Natural killer cell (primary cell): ENCODE measurements around the gene APC2. TPM values are rescaled to one million over a fixed set of nuclear protein-coding genes. Genes with fewer than 3 reads are reported as not detected.

Experiments used
- ATAC-seq, 3 donors: fragments of 150-1000 bp in 2 of 3; fragments of 200-7000 bp in 1 of 3; cut with Tn5 transposase; 1 replicate in 1 of 3; 2 replicates in 2 of 3; pipeline ENCODE4 v1.10.0; 2021; ENCODE audit warnings: mild to moderate bottlenecking in 2 of 3, moderate library complexity in 2 of 3
- DNase-seq, 2 donors: peaks; one replicate each; pipeline versions ENCODE4 v3.0.0 to v3.0.0-alpha.2; 2013 to 2021; ENCODE audit warnings: mixed read lengths in 1 of 2
- H3K27ac ChIP-seq: one replicate; pipeline ENCODE4 v1.5.1; 2013; ENCODE audit warnings: mild to moderate bottlenecking, low read length
- H3K27me3 ChIP-seq: one replicate; pipeline ENCODE4 v1.6.1; 2013; ENCODE audit warnings: low read length; ENCODE audit not compliant: control insufficient read depth, insufficient read depth
- H3K36me3 ChIP-seq: one replicate; pipeline ENCODE4 v1.6.1; 2013; ENCODE audit warnings: low read length; ENCODE audit not compliant: control insufficient read depth, insufficient read depth
- H3K4me1 ChIP-seq: one replicate; pipeline ENCODE4 v1.6.1; 2013; ENCODE audit warnings: low read length; ENCODE audit not compliant: control insufficient read depth, insufficient read depth
- H3K4me3 ChIP-seq: one replicate; pipeline ENCODE4 v1.5.1; 2013; ENCODE audit warnings: low read length
- H3K9me3 ChIP-seq: one replicate; pipeline ENCODE4 v1.6.1; 2013; ENCODE audit warnings: low read length; ENCODE audit not compliant: control insufficient read depth, insufficient read depth
- H3K27ac Mint-ChIP-seq, 2 donors: one replicate each; pipeline ENCODE4 v1.8.0; 2022; ENCODE audit warnings: mild to moderate bottlenecking in 2 of 2, mixed read lengths in 2 of 2, moderate library complexity in 1 of 2
- H3K27me3 Mint-ChIP-seq, 2 donors: one replicate each; pipeline ENCODE4 v1.8.0; 2022; ENCODE audit warnings: low read depth in 2 of 2, mixed read lengths in 2 of 2
- H3K36me3 Mint-ChIP-seq: one replicate; pipeline ENCODE4 v1.8.0; 2022; ENCODE audit warnings: mixed read lengths
- H3K4me1 Mint-ChIP-seq, 2 donors: one replicate each; pipeline ENCODE4 v1.8.0; 2022; ENCODE audit warnings: mixed read lengths in 2 of 2
- H3K4me3 Mint-ChIP-seq: one replicate; pipeline ENCODE4 v1.8.0; 2022; ENCODE audit warnings: mild to moderate bottlenecking, moderate library complexity, mixed read lengths
- H3K9me3 Mint-ChIP-seq, 2 donors: one replicate each; pipeline ENCODE4 v1.8.0; 2022; ENCODE audit warnings: mixed read lengths in 2 of 2
- WGBS: methylation state at CpG from one replicate; pipeline ENCODE4 v1.1.7; 2013; ENCODE audit warnings: missing lambda C conversion rate; ENCODE audit not compliant: insufficient coverage; 5-methylcytosine and 5-hydroxymethylcytosine counted together
- intact Hi-C: fragments of 100-400 bp; cut with micrococcal nuclease; formaldehyde crosslinking; loops from one replicate; pipeline ENCODE4 v1.14.2; 2022
- total RNA-seq, 4 donors: library from RNA; stranded (reverse); fragments of 120-200 nt in 1 of 4; gene quantifications; one replicate each; pipeline versions ENCODE4 v1.2.3 to v1.2.4, GENCODE V29; 2013 to 2022
- TF ChIP-seq, protein P1 (sequence below): fragments of 200-600 bp; IDR thresholded peaks from one replicate; pipeline ENCODE4 v1.8.0; 2022; ENCODE audit warnings: antibody characterized with exemption

The APC2 gene
- total RNA-seq, 3 donors from 2014 or later (not counting 1 experiment from before 2014, with no cell fraction given), result 0.14 to 0.58 (median 0.27) TPM

GRCh38 chr19:1410789-1411188 lies 39.1 kb upstream of the APC2 start:
- intact Hi-C loops, result no loop called here
- peak overlapping the region; percentile 91 to 94 for H3K27ac Mint-ChIP-seq
- H3K27ac ChIP-seq, result peak overlapping the region; percentile 99

GRCh38 chr19:1411255-1412191 lies 38.4 kb upstream of the APC2 start:
- no peaks in the 10 kb centered on the region for H3K9me3 ChIP-seq
- H3K4me3 ChIP-seq, result no peak overlapping the region
- H3K9me3 Mint-ChIP-seq, result no peaks in the 10 kb centered on the region
- intact Hi-C loops, result no loop called here
- peak overlapping the region; percentile 61 for H3K27ac ChIP-seq
- no peaks in the 10 kb centered on the region for H3K36me3 Mint-ChIP-seq
- H3K4me1 ChIP-seq, result peaks cover 85% of the 10 kb centered on the region
- TF ChIP-seq, protein P1, sequence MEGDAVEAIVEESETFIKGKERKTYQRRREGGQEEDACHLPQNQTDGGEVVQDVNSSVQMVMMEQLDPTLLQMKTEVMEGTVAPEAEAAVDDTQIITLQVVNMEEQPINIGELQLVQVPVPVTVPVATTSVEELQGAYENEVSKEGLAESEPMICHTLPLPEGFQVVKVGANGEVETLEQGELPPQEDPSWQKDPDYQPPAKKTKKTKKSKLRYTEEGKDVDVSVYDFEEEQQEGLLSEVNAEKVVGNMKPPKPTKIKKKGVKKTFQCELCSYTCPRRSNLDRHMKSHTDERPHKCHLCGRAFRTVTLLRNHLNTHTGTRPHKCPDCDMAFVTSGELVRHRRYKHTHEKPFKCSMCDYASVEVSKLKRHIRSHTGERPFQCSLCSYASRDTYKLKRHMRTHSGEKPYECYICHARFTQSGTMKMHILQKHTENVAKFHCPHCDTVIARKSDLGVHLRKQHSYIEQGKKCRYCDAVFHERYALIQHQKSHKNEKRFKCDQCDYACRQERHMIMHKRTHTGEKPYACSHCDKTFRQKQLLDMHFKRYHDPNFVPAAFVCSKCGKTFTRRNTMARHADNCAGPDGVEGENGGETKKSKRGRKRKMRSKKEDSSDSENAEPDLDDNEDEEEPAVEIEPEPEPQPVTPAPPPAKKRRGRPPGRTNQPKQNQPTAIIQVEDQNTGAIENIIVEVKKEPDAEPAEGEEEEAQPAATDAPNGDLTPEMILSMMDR, result no peak
- H3K36me3 ChIP-seq, result peaks cover 4% of the 10 kb centered on the region
- peak overlapping the region; percentile 95 for H3K4me3 Mint-ChIP-seq
- DNase-seq (peak; percentile 46 to 60), ATAC-seq (peak in 2 of 3 donors; percentile 1 to 7)
- no peaks in the 10 kb centered on the region for H3K27me3 Mint-ChIP-seq
- 60% methylated on average over 29 of the region's 29 CpGs for WGBS
- H3K27me3 ChIP-seq, result no peaks in the 10 kb centered on the region
- peaks cover 69 to 82% of the 10 kb centered on the region in 2 donors for H3K4me1 Mint-ChIP-seq
- H3K27ac Mint-ChIP-seq, result peak overlapping the region; percentile 91 to 94

More at GRCh38 chr19:1410789-1411188, 39.1 kb upstream of the APC2 start:
- H3K4me1 Mint-ChIP-seq, result peaks cover 65 to 77% of the 10 kb centered on the region in 2 donors
- H3K27me3 Mint-ChIP-seq, result no peaks in the 10 kb centered on the region
- peak overlapping the region; percentile 95 for H3K4me3 Mint-ChIP-seq
- H3K36me3 Mint-ChIP-seq, result no peaks in the 10 kb centered on the region
- TF ChIP-seq, protein P1, result no peak
- Histone ChIP-seq H3K36me3 (peaks cover 4% of the 10 kb centered on the region), H3K27me3 (no peaks in the 10 kb centered on the region), H3K4me1 (peaks cover 81% of the 10 kb centered on the region), H3K4me3 (no peak overlapping the region), H3K9me3 (no peaks in the 10 kb centered on the region)
- DNase-seq (no peak), ATAC-seq (no peak)
- H3K9me3 Mint-ChIP-seq, result no peaks in the 10 kb centered on the region
- 84% methylated on average over 9 of the region's 9 CpGs for WGBS

- no peaks in the 10 kb centered on the region for H3K36me3 Mint-ChIP-seq
- WGBS, result 75% methylated on average over 21 of the region's 21 CpGs
- peaks cover 69 to 80% of the 10 kb centered on the region in 2 donors for H3K4me1 Mint-ChIP-seq
- Histone ChIP-seq H3K4me1 (peaks cover 89% of the 10 kb centered on the region), H3K27ac (peak overlapping the region; percentile 61), H3K36me3 (peaks cover 11% of the 10 kb centered on the region), H3K27me3 (no peaks in the 10 kb centered on the region), H3K4me3 (no peak overlapping the region), H3K9me3 (no peaks in the 10 kb centered on the region)
- TF ChIP-seq, protein P1, result no peak
- peak overlapping the region; percentile 91 to 94 for H3K27ac Mint-ChIP-seq
- intact Hi-C loops, result no loop called here
- DNase-seq (no peak), ATAC-seq (no peak)
- no peaks in the 10 kb centered on the region for H3K27me3 Mint-ChIP-seq
- H3K4me3 Mint-ChIP-seq, result peak overlapping the region; percentile 72
- no peaks in the 10 kb centered on the region for H3K9me3 Mint-ChIP-seq
Observed at GRCh38 chr19:1412323-1412923, 37.5 kb upstream of the APC2 start.
